HG03354 (cell line): ENCODE results near the gene SCAMP2.

Source experiments
- ATAC-seq: cut with Tn5 transposase; IDR thresholded peaks from one replicate; pipeline ENCODE4 v1.9.1; 2021; ENCODE audit warnings: mild to moderate bottlenecking; ENCODE audit not compliant: unreplicated experiment, poor library complexity, severe bottlenecking

SCAMP2 gene

DNA sequence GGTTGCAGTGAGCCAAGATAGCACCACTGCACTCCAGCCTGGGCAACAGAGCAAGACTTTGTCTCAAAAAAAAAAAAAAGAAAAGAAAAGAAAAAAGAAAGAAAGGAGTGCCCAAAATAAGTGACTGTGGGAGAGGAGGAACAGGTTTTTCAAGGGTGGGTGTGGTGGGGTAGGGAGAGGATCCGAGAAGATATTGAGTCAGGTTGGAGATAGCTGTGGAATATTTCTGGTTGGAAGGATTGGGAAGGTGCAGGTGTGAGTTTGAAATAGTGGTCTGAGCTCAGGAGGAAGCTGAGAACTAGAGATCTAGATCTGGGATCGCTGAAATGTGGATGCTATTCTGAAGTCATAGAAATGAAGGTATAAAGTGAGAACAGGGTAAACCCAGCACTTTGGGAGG is 7.8 kb downstream of the SCAMP2 start:
- no peak for ATAC-seq

DNA sequence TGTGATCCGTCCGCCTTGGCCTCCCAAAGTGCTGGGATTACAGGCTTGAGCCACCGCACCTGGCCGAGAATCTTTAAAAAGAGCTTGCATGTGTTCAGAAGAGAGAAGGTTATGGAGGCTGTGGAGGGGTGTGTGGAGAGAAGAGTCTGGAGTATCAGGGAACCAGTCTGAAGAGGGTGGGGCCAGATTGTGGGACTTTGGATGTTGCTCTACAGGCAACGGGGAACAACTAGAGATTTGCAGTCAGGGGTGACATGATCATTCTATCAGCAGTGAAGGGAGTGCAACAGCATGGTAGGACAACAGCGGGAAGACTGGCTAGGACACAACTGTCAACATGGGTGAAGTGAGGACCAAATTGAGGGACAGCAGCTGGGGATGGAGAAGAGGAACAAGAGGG is 8.9 kb downstream of the SCAMP2 start:
- ATAC-seq = no peak

DNA sequence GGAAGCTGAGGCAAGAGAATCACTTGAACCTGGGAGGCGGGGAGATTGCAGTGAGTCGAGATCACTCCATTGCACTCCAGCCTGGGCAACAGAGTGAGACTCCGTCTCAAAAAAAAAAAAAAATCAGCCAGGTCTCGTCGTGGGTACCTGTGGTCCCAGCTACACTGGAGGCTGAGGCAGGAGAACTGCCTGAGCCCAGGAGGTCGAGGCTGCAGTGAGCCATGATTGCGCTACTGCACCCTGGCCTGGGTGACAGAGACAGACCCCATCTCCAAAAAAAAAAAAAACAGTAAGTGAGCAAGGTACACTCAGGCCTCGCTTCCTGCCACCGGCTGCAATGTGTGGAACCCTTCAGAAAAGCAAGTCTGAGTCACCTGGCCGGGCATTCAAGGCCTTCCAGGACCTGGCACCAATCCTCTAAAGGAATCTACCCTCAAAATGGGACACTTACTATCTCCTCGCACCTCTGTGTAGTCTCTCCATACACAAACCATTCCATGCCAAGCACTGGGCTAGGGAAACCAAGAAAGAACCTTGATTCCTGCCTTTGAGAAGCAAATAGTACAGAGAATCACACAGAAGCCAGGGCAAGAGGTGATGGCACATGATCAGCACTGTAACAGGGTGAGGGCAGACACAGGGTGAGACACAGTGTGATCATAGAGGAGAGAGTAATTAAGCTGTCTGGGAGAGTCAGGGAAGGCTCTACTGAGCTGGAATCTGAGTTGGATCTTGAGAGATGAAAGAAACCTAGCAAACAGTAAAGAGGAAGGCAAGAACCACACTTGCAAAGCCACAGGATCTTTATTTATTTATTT is 9.7 kb downstream of the SCAMP2 start:
- ATAC-seq = no peak

DNA sequence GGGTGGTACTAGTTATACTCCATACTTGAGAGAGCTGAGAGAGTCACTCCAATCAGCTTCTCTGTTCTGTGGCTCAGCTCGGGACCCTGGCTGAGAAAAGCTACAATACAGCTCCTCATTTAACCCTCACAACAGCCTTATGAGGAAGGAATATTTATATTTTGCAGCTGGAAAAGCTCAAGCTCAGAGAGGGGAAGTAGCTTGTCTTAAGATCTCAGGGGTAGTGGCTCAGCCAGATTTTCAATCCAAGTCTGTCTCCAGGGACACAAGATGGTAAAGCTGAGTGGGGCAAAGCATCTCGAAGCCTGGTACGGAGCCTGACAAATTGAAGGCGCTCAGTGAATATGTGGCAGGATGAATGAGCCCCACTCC is 14.8 kb downstream of the SCAMP2 start:
- ATAC-seq = no peak

DNA sequence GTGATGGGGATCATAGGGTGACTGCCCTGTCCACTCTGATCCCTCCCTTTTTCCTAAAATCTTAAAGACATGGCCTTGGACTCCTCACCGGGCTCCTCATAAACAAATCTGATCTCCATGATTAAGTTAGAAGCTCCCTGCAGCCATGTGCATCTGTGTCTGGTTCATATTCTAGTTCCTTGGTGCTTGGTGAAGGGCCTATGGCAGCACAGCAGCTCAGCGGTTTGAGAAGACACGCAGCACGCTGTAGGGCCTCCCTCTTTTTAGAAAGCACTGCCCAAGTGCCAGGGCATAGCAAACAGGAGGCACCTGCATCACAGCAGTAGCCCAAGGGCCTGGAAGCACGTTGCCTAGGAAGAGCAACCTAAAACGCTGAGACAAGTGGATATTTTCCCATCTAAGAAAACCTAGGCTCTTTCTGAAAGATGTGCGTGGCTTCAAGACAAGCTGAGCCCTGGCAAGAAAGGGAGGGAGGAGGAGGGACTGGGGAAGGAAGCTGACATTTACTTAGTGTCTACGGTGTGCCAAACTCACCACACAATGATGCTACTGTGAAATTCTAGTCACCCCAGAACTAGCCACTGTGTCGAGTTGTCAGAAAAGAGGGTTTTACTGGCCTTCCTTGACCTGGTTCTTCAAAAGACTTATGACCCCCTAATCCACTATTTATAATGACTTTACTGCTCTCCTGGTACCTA is 15.3 kb downstream of the SCAMP2 start:
- ATAC-seq = no peak

DNA sequence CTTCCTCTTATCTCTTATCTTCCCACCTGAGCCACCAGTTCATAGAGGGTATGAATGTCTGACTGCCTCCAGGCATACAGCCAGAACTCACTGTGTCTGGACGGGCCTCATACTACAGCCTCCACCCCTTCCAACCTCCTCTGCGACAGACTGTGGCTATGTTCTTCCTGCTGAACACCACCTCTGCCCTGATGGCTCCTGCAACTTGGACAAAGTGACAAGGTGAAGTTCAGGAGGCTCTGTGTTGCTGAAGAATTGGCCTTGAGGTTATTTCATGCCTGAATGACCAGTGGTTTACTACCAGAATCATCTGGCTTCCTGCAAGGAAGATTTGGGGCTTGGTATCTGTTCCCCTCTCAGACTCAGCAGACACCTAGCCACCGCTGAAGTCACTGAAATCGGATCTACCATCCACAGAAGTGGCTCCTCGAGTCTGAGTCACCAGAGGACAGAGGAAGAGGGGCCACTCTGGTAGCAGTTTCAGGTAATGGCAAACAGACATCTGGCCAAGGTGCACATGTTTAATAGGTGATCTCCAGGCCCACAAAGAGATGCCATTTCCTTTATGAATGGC is 16.0 kb downstream of the SCAMP2 start:
- peak; percentile 88 for ATAC-seq

DNA sequence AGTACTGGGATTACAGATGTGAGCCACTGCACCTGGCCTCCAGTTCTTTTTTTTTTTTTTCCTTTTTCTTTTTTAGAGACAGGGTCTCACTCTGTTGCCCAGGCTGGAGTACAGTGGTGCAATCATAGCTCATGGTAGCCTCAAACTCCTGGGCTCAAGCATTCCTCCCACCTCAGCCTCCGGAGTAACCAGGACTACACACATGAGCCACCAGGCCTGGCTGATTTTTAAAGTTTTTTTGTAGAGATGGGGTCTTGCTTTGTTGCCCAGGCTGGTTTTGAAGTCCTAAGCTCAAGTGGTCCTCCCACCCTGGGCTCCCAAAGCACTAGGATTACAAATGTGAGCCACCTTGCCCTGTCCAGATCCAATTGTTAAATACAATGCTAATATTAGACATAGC is 16.6 kb downstream of the SCAMP2 start:
- no peak for ATAC-seq

DNA sequence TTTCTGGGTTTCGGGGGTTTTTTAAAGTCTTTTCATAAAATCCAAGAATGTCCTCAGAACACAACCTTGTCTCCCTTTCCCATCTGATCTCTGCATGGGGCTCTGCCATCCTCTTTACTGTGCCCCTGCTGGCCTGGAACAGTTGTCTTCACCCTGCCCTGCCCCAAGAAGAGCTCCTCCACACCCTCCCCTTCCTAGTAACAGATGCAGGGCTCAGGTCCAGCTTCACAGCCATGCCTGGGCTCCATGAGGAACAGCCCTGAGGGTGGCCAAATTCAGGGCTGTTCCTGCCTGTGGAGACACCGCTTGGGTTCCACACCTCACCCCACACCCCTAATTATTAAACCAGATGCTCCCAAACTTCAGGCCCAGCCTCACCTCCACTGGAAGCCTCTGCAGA is 17.3 kb downstream of the SCAMP2 start:
- no peak for ATAC-seq

DNA sequence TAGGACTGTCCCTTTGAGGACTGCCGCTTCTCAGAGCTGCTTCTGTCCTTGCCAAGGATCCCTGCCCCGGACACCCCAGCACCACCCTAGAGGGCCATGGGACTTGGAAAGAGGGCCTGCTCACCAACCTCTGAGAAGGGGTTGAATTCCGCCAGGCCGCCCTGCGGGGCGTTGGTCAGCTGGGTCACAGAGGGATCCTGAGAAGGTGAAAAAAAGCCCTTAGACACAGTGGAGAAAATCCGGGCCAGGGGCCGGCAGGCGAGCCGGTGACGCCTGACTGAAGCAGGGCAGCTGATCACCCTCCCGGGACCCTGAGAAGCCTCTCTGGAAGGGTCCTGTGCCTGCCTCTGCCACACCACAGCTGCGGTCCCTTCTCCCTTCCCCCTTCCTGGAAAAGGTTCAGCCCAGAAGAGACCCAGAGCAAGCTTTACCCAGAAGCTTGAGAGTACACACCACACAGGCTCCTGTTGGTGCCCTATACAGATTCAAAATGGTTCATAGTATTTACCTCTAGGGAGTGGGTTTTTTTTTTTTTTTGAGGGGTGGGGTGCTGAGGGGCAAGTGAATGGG is 18.6 kb downstream of the SCAMP2 start:
- ATAC-seq = no peak

DNA sequence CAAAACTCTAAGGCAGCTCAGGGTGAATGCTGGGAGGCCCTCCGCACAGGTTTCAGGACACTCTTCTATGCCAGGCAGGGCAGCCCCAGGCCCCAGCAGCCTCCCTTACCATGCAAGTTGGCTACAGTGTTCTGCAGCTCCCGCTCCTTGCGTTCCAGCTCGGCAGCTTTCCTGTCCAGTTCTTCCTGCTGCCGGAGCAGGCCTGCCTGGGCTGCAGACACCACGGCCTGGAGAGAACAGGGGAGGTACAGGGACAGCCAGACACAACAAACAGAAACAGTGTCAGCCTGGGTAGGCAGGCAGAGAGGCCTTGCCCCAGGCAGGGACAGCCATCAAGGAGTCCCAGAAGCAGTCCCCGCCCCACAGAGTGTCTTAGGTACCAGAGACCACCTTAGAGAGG is 21.2 kb downstream of the SCAMP2 start:
- ATAC-seq = no peak

DNA sequence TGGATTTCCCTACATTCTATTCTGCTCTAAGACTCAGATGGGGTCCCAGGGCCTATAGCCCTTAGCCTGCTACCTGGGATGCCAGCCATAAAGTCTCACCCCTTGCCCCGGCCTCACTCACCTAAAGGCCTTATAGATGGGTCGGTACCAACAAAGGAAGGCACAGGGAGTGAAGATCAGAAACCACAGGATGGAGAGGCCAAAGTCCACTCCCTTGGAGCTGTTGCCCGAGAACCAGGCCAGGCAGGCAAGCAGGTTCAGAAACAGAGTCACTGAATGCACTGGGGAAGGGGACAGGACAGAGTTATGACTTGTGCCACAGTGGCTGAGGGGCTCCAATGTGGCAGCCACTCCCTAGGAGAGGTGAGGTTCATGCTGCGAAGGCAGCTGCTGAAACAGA is 22.8 kb downstream of the SCAMP2 start:
- no peak for ATAC-seq

DNA sequence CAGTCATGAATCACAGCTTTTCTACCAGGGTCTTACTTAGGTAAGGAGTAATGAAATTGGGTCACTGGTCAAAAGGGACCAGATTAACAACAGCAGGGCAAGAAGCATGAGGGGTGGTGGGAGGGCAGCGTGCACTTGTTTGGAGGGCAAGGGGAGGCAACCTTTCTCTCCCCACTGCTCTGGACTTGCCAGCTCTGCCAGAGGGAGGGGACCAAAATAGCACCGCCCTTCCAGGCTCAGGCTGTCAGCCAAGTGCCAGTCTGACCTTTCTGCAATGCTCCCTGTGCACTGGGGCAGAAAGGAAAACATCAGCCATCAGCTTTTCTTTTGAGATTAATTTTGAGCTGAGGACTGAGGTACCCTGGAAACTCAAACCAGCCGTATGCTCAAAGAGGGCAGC is 25.7 kb downstream of the SCAMP2 start:
- no peak for ATAC-seq

DNA sequence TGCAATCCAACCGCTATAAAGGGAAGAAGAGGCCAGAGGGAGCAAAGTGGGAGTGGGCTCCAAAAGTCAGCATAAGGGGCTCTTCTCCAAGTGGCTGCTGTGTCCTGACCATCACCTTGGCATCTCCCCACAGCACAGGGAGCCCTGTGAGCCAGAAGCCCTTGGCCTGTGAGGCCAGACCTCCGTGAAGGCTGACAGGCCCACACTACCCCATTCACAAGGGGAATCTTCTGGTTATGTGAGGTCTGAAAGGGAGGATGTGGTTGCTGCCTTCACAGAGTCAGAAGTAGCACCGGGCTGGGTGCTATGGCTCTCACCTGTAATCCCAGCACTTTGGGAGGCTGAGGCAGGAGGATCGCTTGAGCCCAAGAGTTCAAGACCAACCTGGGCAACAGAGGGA is 27.6 kb downstream of the SCAMP2 start:
- no peak for ATAC-seq

DNA sequence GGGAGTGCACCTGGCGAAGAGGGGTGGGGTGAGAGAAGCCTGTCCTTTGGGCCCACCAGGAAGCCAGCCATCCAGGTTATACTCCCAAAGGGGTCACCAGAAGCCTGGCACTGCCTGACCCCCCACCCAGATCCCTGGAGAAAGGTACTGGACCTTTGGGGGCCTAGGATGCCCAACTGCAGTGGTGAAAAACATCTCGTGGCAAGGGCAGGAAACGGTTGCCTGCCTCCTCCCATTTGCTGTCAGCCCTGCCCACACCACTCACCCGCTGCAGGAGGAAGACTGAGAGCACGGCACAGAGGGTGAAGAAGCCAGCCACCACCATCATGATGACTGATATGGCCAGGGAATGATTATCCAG is 28.0 kb downstream of the SCAMP2 start:
- no peak for ATAC-seq

DNA sequence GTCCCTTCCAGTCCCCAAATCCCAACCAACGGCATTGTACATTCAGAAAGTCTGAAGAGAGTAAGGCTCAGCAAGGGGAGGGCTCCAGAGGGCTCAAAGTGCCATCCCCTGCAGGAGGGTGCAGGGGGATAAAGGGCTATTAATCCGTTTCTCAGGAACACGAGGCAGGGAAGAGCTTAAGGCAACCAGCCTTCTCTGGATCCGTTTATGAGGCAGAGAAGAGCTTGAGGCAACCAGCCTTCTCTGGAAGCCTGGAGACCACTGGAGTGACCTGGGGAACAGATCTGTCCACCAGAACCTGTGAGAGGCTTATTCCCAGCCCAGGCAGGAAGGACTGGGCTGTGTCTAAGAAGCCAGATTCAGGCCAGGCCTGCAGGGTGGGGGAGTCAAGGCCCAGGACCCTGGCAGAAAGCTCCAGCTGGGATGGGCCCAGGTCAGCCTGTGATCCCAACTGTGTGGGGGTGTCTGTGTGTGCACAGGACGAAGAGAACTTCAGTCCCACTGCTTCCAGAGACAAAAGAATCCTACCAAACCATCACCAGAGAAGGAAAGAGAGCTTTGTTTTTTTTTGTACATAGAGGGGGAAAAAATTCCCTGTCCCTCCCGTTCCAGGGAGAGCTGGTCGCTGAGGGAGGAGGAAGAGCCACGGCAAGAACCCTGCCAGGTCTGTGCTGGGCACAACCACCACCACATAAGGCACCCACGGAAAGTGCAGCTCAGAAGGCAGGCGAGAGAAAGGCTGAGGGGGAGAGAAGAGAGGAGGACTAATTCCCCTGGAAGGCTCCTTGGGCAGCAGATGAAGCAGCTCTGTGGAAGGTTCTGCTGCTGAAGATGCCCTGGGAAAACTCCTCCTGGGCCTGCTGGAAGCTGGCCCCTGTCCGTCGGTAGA is 28.6 kb downstream of the SCAMP2 start:
- no peak for ATAC-seq

DNA sequence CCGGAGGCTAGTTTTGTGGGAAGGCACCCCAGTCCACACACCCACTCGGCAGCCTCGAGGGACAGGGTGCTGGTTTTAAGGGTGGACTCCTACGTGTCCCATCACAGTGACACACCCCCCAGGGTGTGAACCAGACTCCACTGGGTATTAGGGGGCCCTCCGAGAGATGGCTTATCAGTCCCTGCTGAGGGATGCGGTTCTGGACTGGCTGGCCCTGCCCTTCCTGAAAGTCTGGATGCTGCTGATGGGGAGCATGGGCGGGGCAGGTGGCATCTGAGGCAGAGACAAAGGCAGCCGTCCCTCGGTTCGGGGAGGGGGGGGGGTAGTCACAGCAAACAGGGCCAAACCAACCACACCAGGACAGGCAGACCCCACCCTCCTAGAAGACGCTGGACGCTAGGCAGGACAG is 29.3 kb downstream of the SCAMP2 start:
- no peak for ATAC-seq

DNA sequence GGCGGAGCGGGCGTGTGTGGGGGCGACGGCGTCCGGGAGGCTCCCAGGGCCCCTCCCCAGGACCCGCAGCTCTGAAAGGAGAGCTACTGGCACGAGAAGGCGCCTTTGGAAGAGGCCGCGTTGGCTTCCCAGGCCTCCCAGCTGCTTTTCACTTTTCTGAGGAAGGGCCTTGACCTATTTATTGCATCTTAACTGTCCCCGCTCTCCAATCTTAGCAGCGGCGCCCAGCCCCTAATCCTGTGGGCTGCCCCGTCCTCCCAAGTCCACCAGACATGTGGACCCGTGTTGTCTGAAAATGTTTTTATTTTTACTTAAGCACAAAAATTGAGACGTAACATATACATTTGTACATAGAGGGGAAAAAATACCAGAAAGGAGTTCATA is 29.7 kb downstream of the SCAMP2 start:
- no peak for ATAC-seq

DNA sequence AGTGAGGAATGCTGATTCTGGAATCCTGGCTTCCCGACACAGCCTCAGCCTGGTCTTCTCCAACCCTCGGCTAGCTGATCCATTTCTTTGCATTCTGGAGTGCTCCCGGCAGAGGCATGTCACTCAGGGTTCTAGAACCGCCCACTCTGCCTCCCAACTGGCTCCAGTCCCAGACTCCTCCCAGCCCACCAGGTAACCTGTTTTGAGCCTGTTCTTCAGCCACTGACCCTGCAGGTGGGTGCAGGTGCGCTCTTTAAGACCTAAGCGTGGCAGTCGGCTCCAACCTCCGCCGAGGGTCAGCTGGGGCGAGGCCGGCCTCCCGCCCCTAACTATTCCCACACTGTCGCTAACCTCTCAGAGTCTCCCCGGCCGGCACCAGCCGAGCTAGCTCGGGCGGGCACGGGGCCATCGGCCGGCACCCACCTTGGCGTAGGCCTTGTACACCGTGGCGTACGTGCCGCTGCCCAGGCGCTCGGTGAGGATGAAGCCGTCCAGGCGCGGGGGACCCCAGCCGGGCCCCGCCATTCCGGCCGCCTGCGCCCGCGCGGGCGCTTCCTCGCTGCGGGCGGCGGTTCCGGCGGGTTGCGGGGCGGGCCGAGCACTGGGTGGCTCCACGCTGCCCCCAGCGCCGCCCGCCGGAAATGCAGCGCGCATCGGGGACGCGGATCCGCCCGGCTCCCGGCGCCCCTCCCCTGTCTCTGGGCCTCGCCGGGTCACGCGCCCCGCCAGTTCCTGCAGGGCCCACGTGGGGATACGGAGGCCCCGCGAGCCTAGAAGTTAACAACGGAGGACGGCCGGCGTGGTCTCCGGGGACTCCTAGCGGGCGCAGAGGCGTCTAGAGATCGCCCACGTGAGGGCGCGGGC is 30.4 kb downstream of the SCAMP2 start, which contains the start of gene ULK3:
TSS of gene ULK3 (minus strand) at position 576 of the 864 bp plus-strand sequence. CDS start at position 525, 51 bp downstream.
- ATAC-seq = peak; percentile 87

DNA sequence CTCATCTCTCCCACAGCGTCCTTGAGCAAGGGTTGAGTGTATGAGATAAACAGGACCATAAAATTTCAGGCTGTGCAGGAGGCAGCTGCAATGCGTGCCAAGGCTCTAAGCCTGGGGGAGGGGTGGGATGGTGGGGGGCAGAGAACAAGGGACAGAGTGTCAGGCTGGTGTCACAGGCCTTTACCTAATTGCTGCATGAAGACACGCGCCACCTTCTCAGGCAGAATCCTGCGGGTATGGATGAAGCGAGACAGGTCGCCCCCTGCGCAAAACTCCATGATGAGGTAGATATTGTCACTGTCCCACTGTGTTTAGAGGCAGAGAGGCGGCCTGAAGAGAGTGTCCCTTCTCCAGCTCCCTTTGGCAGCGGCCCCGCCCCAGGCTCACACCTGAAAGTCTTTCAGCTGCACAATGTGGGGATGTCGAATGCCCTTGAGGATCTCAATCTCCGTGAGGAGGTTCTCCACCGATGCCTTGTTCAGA is 31.2 kb downstream of the SCAMP2 start:
- no peak for ATAC-seq
